Nucleus accumbens (tissue), 56 donors: ENCODE measurements around the gene PRMT7.

ENCODE experiments used
- DNase-seq, 56 donors: peaks; one replicate each; lab custom pipeline; 2025; lab: John Stamatoyannopoulos, UW

Gene PRMT7

DNA sequence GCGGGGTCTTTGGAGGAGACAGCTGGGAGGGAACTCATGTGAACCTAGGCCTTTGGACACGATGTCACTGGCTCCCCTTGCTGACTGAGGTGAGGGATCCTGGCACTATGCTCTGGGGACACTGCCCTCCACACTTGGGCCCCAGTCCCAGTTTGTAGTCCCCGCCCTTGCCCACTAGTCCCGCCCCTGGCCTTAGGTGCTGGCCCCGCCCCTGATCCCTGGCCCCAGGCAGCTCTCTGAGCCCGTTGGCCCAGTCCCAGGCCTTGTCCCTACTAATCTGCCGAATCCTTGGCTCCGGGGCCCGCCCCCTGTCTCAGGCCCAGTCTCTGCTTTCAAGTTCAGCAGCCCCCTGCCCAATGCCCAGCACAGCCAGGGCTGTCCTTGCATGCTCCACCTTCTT is 76.5 kb downstream of the PRMT7 start:
- no peak for DNase-seq

GRCh38 chr16:68388124-68388523 is 77.3 kb downstream of the PRMT7 start:
- DNase-seq = no peak

DNA sequence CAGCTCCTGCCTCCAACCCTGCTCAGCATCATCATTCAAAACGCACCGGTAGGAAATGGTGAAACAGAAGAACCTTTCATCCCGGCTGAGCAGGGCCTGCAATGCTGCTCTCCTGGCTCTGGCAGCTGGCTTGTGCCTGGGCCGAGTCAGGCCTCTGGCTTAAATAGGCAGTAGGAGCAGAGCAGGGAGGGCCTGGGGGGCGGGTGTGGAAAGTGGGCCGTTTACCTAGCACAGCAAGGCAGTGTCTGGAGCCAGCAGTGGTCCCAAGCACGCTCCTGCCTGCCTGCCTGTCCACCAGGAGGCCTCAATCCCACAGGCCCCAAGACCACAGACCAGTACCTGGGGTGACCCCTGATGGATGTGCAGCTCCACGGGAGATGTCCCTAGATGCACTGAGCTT is 78.2 kb downstream of the PRMT7 start:
- peak in 17 of 56 donors; percentile 10 to 41 (median 21) for DNase-seq

GRCh38 chr16:68389750-68390371 is 79.0 kb downstream of the PRMT7 start:
- no peak for DNase-seq

DNA sequence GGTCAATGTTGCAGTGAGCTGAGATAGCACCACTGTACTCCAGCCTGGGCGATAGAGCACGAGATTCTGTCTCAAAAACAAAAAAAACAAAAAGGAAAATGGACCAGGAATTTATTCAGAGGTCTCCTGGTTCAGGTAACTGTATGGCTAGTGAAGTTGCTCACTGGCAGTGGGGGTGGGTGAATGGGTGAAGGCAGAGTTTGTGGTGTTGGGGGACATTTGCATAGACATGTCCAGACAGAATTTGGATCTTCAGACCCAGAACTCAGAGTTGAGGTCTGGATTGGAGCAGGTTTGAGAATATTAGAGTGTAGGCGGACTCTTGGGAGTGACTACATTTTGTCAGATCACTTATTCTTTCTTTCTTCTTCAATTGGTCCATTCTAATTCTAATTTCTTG is 82.5 kb downstream of the PRMT7 start:
- DNase-seq = no peak

DNA sequence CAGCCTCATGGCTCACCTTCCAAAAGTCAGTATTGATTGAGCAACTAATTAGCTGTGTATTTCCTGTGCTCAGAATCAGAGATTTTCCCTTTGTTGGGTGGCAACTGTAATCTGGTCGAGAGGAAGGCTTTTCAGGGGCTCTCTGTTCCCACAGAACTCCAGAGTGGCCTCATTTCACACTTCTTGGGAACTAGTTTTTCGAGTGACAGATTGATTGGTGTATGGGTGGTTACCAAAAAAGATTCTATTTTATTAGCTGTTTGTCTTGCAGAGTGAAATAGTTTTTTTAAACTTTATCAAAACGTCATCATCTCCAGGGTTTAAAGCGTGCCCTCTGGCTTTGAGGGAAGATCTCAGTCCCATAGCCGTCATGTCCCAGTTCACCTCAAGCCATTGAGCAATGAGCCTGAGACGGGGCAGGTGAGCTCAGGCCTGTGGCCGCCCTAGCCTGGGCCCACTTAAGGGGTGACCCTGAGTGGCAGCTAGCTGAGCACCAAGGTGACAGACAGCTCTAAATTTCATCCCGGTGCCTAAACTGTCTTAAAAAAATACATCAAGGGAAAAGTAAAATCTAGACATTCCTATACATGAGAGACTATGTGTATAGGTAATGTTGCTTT is 84.5 kb downstream of the PRMT7 start:
- no peak for DNase-seq

- no peak for DNase-seq
Measured at GRCh38 chr16:68395815-68396214, 85.0 kb downstream of the PRMT7 start.

DNA sequence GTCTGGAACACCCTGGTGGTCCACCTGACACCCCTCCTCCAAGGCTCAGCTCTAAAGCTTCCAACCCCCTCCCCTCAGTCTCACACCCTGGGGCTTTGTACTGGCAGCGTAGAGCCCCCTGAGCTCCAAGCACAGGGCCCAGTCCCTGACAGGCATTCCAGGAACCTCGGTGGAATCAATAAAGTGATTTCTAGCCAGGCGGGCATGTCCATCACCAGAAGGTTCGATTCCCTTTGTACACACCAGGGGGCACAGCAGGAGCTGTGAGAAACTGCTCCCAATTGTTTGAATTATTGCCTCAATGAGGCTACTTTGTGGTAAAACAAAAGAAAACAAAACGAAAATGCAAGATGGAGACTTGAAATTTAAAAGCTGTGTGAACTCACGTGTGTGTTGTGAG is 85.7 kb downstream of the PRMT7 start:
- DNase-seq = peak in 2 of 56 donors; percentile 17 to 38

DNA sequence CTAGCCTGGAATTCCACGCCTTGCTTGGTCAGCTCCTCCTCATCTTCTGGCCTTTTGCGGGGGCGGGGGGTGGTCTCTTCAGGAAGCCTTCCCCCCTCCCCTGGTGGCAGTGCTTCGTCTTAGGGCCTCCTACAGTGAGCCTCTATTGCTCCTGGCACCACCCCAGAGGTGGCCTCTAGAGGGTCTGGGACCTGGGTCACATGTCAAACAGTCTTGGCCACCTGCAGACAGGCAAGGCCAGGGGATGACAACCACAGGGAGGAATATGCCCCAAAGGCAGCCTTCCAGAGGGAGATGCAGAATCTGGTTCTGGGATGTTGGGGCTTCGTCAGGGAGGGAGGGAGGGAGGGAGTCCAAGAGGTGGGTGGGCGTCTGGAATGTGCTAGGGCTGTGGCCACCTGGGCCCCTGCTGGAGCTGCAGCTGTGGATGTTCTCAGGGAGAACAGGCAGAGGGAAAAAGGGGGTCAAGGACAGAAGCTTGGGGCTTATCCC is 86.9 kb downstream of the PRMT7 start:
- DNase-seq = no peak

GRCh38 chr16:68399456-68399855 is 88.6 kb downstream of the PRMT7 start:
- no peak for DNase-seq

- DNase-seq = no peak
Measured at GRCh38 chr16:68400083-68400923, 89.5 kb downstream of the PRMT7 start.

- no peak for DNase-seq
Measured at GRCh38 chr16:68400924-68401460, 90.2 kb downstream of the PRMT7 start.

DNA sequence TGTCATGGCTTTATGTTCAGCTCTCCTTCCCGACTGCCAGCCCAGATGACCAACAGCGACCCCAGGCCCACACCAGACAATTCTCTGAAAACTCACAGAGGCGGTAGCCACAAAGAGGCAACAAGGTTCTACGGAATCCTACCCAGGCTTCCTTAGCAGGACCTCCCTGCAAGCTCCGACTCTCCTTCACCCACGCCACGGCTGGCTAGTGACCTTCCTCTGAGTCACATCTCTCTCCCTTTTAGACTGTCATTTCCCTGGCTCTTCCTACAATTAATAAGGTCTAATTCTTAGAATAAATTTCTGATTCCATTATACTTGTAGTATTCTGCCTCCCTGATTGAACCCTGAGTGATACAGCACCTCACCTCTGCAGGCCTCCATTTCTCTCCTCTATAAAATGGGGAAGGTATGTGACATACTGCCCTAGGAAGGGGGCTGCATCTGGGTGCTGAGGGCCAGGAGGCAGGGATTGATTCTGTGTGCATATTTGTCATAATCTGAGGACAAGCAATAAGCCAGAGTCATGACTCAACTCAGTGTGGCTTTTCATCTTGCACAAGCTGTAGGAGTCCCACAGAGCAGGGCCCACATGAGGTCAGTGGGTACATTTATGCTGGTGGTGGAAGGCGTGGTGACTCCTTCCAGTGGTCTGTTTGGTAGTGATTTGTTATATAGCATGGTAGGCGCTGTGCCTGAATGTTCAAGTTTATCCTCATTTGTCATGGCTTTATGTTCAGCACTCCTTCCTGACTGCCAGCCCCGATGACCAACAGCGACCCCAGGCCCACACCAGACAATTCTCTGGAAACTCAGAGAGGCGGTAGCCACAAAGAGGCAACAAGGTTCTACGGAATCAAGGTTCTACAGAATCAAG is 91.3 kb downstream of the PRMT7 start:
- no peak for DNase-seq

- no peak for DNase-seq
Measured at GRCh38 chr16:68402748-68403040, 91.9 kb downstream of the PRMT7 start.

DNA sequence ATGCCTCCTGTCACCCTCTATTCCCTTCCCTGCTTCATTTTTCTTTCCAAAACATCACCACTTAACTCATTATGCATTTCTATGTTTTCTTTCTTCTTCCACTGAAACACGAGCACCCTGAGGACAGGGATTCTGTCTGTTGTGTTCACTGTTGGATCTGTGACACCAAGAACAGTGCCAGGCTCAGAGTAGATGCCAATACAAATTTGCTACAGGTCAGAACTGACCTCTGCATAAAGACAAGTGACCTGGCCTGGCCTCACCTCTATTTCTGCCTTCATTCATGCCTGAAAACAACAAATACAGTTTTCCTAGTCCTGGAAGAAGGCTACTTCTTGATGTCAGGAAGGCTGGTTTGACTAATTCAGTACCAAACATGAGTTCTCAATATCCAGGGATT is 92.4 kb downstream of the PRMT7 start:
- DNase-seq = no peak

- DNase-seq = no peak
Measured at GRCh38 chr16:68403704-68404103, 92.9 kb downstream of the PRMT7 start.

DNA sequence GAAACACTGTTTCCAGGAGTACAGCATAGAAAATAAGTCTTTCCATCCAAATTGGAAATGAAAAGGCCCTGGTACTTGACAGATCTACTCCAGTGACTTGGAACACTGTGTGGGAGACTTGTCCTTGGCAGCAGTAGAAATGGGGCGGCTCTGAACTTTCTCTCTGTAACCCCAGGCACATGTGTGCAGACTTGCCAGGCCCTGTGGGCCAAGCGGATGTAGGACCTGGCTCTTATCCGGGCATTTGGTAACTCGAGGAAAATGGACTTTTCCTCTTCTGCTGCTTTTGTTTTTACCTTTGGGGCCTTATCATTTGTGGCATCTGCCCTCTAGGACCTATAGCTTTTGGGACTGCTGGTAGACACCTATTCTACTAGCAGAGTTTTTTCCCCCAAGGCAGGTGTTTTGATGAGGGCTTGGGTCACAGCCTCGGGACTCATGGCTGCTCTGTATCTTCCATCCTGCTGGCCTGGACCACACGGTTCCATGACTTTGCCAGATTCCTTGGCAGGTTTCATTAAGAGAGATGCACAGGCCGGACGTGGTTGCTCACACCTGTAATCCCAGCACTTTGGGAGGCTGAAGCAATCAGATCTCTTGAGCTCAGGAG is 94.0 kb downstream of the PRMT7 start:
- DNase-seq = no peak

GRCh38 chr16:68406458-68407152 is 95.8 kb downstream of the PRMT7 start:
- DNase-seq = peak in 8 of 56 donors; percentile 9 to 40 (median 22)
